Esophagus muscularis mucosa (tissue), 4 donors: ENCODE data around the gene DAPK2. TPM values are rescaled to one million over a fixed set of nuclear protein-coding genes. Genes with fewer than 3 reads are reported as not detected.
"Not testable (repeated sequence)": the region's sequence is repeated elsewhere in the genome, so short reads cannot be mapped to it uniquely, and the experiment has no call there.

Experiments used
- DNase-seq: peaks from one replicate; pipeline ENCODE4 v3.0.0-alpha.2; 2017; ENCODE audit errors: extremely low spot score
- H3K27ac ChIP-seq, 4 donors: fragments of 200-600 bp; sonication (generic); replicated peaks in 1 of 4; 1 replicate in 3 of 4; 2 replicates in 1 of 4; pipeline ENCODE4 v1.5.1; 2016 to 2019; ENCODE audit warnings: mild to moderate bottlenecking in 1 of 4
- H3K27me3 ChIP-seq, 4 donors: fragments of 200-600 bp; sonication (generic); one replicate each; pipeline versions ENCODE4 v1.5.1 to v1.6.0; 2016 to 2019
- H3K36me3 ChIP-seq, 4 donors: fragments of 200-600 bp; sonication (generic); one replicate each; pipeline ENCODE4 v1.5.1; 2016 to 2019
- H3K4me1 ChIP-seq, 4 donors: fragments of 200-600 bp; sonication (generic); one replicate each; pipeline ENCODE4 v1.5.1; 2016 to 2019
- H3K4me3 ChIP-seq, 4 donors: fragments of 200-600 bp; sonication (generic); 1 replicate in 2 of 4; 2 replicates in 2 of 4; pipeline ENCODE4 v1.5.1; 2016 to 2019; ENCODE audit warnings: mild to moderate bottlenecking in 4 of 4, moderate library complexity in 1 of 4
- H3K9me3 ChIP-seq, 4 donors: fragments of 200-600 bp; sonication (generic); 1 replicate in 3 of 4; 2 replicates in 1 of 4; pipeline ENCODE4 v1.5.1; 2016 to 2019
- EP300 ChIP-seq: sonication (generic); formaldehyde crosslinking; IDR thresholded peaks from one replicate; pipeline ENCODE4 v1.6.1; 2017; ENCODE audit warnings: antibody characterized with exemption
- POLR2A ChIP-seq: fragments of 450-650 bp; IDR thresholded peaks from one replicate; pipeline ENCODE4 v1.6.1; 2017; ENCODE audit warnings: antibody characterized with exemption, moderate library complexity, mild to moderate bottlenecking, low read depth
- POLR2AphosphoS5 ChIP-seq, 2 donors: sonication (generic); formaldehyde crosslinking; IDR thresholded peaks; one replicate each; pipeline ENCODE4 v1.6.1; 2017; ENCODE audit warnings: antibody characterized with exemption in 2 of 2
- WGBS: methylation state at CpG from one replicate; pipeline ENCODE4 v1.1.5; 2018; 5-methylcytosine and 5-hydroxymethylcytosine counted together
- intact Hi-C: fragments of 100-400 bp; cut with DNase I; formaldehyde crosslinking; loops from one replicate; pipeline ENCODE4 v1.15.1; 2023
- total RNA-seq, 4 donors: library from RNA; depleted of rRNA; stranded (reverse); fragments of >200 nt; gene quantifications; one replicate each; pipeline versions ENCODE4 v1.1.0 to v1.2.1, GENCODE V29; 2016
- TF ChIP-seq, protein P1 (sequence below), 3 experiments: fragments of 200-600 bp in 2 of 3; fragments of 450-650 bp in 1 of 3; sonication (generic) in 2 of 3; IDR thresholded peaks; one replicate each; pipeline ENCODE4 v1.5.1; 2017 to 2019; ENCODE audit warnings: antibody characterized with exemption in 3 of 3, mild to moderate bottlenecking in 2 of 3, moderate library complexity in 1 of 3

The DAPK2 gene
- total RNA-seq, 4 donors from 2014 or later: 1.5 to 11.2 (median 7.3) TPM

- intact Hi-C loops: no loop called here
Measured at GRCh38 chr15:63968122-63968524, 78.2 kb downstream of the DAPK2 start.

GRCh38 chr15:63967616-63968015, 78.7 kb downstream of the DAPK2 start:
- 91% methylated on average over 4 of the region's 4 CpGs for WGBS
- Histone ChIP-seq H3K4me3 (no peak overlapping the region), H3K27ac (no peak overlapping the region), H3K4me1 (peaks cover 7 to 47% (median 13%) of the 10 kb centered on the region in 4 donors), H3K9me3 (peaks cover 0 to 6% (median 0%) of the 10 kb centered on the region in 4 donors), H3K27me3 (peaks cover 0 to 3% (median 0%) of the 10 kb centered on the region in 4 donors), H3K36me3 (no peaks in the 10 kb centered on the region)
- no peak for DNase-seq
- no peak for TF ChIP-seq POLR2AphosphoS5 (IDR thresholded peaks at IDR 0.05)
- TF ChIP-seq POLR2A: no peak
- no peak for TF ChIP-seq EP300
- TF ChIP-seq, protein P1, sequence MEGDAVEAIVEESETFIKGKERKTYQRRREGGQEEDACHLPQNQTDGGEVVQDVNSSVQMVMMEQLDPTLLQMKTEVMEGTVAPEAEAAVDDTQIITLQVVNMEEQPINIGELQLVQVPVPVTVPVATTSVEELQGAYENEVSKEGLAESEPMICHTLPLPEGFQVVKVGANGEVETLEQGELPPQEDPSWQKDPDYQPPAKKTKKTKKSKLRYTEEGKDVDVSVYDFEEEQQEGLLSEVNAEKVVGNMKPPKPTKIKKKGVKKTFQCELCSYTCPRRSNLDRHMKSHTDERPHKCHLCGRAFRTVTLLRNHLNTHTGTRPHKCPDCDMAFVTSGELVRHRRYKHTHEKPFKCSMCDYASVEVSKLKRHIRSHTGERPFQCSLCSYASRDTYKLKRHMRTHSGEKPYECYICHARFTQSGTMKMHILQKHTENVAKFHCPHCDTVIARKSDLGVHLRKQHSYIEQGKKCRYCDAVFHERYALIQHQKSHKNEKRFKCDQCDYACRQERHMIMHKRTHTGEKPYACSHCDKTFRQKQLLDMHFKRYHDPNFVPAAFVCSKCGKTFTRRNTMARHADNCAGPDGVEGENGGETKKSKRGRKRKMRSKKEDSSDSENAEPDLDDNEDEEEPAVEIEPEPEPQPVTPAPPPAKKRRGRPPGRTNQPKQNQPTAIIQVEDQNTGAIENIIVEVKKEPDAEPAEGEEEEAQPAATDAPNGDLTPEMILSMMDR (IDR thresholded peaks at IDR 0.05): no peak
- intact Hi-C loops: no loop called here

More at GRCh38 chr15:63968122-63968524, 78.2 kb downstream of the DAPK2 start:
- Histone ChIP-seq H3K4me1 (peaks cover 7 to 49% (median 13%) of the 10 kb centered on the region in 4 donors), H3K9me3 (peaks cover 0 to 6% (median 0%) of the 10 kb centered on the region in 4 donors), H3K4me3 (no peak overlapping the region), H3K36me3 (no peaks in the 10 kb centered on the region), H3K27me3 (peaks cover 0 to 3% (median 0%) of the 10 kb centered on the region in 4 donors), H3K27ac (no peak overlapping the region)
- no peak for DNase-seq
- no peak for TF ChIP-seq EP300
- TF ChIP-seq, protein P1 (IDR thresholded peaks at IDR 0.05): no peak
- no peak for TF ChIP-seq POLR2A
- TF ChIP-seq POLR2AphosphoS5 (IDR thresholded peaks at IDR 0.05): no peak
- WGBS: 91% methylated on average over 3 of the region's 4 CpGs

DNA sequence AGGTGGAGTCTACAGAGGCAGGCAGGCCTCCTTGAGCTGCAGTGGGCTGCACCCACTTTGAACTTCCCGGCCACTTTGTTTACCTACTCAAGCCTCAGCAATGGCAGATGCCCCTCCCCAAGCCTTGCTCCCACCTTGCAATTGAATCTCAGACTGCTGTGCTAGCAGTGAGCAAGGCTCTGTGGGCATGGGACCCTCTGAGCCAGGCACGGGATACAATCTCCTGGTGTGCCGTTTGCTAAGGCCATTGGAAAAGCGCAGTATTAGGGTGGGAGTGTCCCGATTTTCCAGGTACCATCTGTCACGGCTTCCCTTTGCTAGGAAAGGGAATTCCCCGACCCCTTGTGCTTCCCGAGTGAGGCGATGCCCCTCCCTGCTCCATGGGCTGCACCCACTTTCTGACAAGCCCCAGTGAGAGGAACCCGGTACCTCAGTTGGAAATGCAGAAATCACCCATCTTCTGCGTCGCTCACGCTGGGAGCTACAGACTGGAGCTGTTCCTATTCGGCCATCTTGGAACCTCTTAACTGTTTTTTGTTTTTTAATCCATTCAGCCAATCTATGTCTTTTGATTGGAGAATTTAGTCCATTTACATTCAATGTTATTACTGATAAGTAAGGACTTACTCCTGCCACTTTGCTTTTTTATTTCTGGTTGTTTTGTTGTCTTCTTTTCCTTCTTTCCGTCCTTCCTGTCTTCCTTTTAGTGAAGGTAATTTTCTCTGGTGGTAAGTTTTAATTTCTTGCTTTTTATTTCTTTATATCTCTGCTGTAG, 83.2 kb downstream of the DAPK2 start:
- intact Hi-C loops, H3K4me3 ChIP-seq, H3K4me1 ChIP-seq, H3K27me3 ChIP-seq, H3K36me3 ChIP-seq, DNase-seq, H3K9me3 ChIP-seq, H3K27ac ChIP-seq: not testable (repeated sequence)
- WGBS: 98% methylated on average over 15 of the region's 15 CpGs

- 16% methylated on average over 2 of the region's 2 CpGs for WGBS
- intact Hi-C loops: no loop called here
Measured at GRCh38 chr15:63953524-63953923, 92.8 kb downstream of the DAPK2 start.

DNA sequence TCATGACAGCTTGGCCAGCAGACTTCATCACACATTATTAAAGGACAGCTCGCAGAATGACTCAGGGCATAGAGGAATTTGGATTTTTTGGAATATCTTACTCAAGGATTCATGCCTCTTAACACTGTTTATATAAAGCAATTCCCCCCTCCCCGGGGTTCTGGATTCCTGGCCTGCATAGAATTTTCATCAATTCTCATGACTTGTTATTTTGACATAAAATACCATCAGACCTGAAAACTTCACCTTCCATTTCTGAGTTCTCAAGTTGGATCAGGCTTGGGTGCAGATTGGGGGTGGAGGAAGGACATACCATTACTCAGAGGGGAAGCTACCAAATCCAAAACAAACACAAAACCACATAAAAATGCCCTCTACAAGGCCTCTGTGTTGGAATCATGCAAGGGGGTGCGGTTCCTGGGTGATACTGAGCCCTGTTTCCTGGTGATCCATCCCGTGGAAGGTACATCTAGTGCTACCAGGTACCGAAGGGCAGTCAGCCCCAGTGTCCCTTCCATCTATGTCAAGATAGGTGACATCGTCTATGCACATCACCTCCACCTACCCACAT, 95.3 kb downstream of the DAPK2 start:
- Histone ChIP-seq H3K9me3 (no peaks in the 10 kb centered on the region), H3K27me3 (no peaks in the 10 kb centered on the region), H3K4me1 (peaks cover 6 to 21% (median 15%) of the 10 kb centered on the region in 4 donors), H3K4me3 (no peak overlapping the region), H3K27ac (peak overlapping the region in 3 of 4 donors; percentile 3 to 51 (median 21)), H3K36me3 (no peaks in the 10 kb centered on the region)
- WGBS: 72% methylated on average over 6 of the region's 6 CpGs
- peak; percentile 90 for DNase-seq
- intact Hi-C loops: no loop called here
- TF ChIP-seq, protein P1 (IDR thresholded peaks at IDR 0.05): no peak
- peak in 1 of 2 donors; percentile 35 for TF ChIP-seq POLR2AphosphoS5 (IDR thresholded peaks at IDR 0.05)
- TF ChIP-seq POLR2A: no peak
- TF ChIP-seq EP300: no peak

More at GRCh38 chr15:63953524-63953923, 92.8 kb downstream of the DAPK2 start:
- H3K27me3 ChIP-seq: no peaks in the 10 kb centered on the region
- H3K27ac ChIP-seq: no peak overlapping the region
- no peaks in the 10 kb centered on the region for H3K36me3 ChIP-seq
- no peak for DNase-seq
- TF ChIP-seq POLR2A: no peak
- no peak for TF ChIP-seq POLR2AphosphoS5 (IDR thresholded peaks at IDR 0.05)
- TF ChIP-seq, protein P1 (IDR thresholded peaks at IDR 0.05): no peak
- no peak for TF ChIP-seq EP300
- no peaks in the 10 kb centered on the region for H3K9me3 ChIP-seq
- no peak overlapping the region for H3K4me3 ChIP-seq
- H3K4me1 ChIP-seq: peaks cover 6 to 21% (median 15%) of the 10 kb centered on the region in 4 donors
